HEK293 (cell line): ENCODE data around the gene IL1RAP.

ENCODE experiments used
- CTCF ChIA-PET: fragments of 350-600 bp; formaldehyde crosslinking; extraction: SDS; loops from one replicate; lab custom pipeline; 2021; ENCODE audit warnings: antibody characterized with exemption; lab: Yijun Ruan, JAX
- POLR2A ChIA-PET: fragments of 300-600 bp; formaldehyde crosslinking; extraction: SDS; loops from one replicate; lab custom pipeline; 2020; ENCODE audit warnings: antibody characterized with exemption, inconsistent platforms; lab: Yijun Ruan, JAX
- H3K27ac ChIP-seq: fragments of 200-500 bp; sonication (Bioruptor generic); 2 replicates; pipeline ENCODE4 v1.5.1; 2014; ENCODE audit warnings: low read depth, low read length, control low read depth, inconsistent platforms; ENCODE audit errors: extremely low read depth
- H3K36me3 ChIP-seq, 2 experiments: fragments of 200-500 bp in 1 of 2; sonication (Bioruptor generic) in 1 of 2; 1 replicate in 1 of 2; 2 replicates in 1 of 2; pipeline ENCODE4 v1.5.1; 2014 to 2017; ENCODE audit warnings: inconsistent platforms in 2 of 2, low read length in 2 of 2; ENCODE audit not compliant: control insufficient read depth in 2 of 2, insufficient read depth in 1 of 2
- H3K4me1 ChIP-seq: fragments of 200-500 bp; sonication (Bioruptor generic); 2 replicates; pipeline ENCODE4 v1.5.1; 2014; ENCODE audit warnings: mild to moderate bottlenecking, low read length, inconsistent platforms; ENCODE audit not compliant: control insufficient read depth, insufficient read depth
- H3K4me3 ChIP-seq: 2 replicates; pipeline ENCODE4 v1.5.1; 2011; ENCODE audit warnings: low read depth, mild to moderate bottlenecking, control low read depth, low read length, moderate library complexity
- H3K9me3 ChIP-seq: fragments of 200-500 bp; sonication (Bioruptor generic); 2 replicates; pipeline ENCODE4 v1.5.1; 2014; ENCODE audit warnings: low read depth, low read length, inconsistent platforms; ENCODE audit not compliant: control insufficient read depth, insufficient read depth
- HIC1 ChIP-seq: fragments of 450-650 bp; formaldehyde crosslinking; IDR thresholded peaks from 2 replicates; pipeline ENCODE4 v1.5.1; 2016; ENCODE audit warnings: missing biosample characterization, missing genetic modification characterization
- OVOL3 ChIP-seq: fragments of 450-650 bp; formaldehyde crosslinking; IDR thresholded peaks from 2 replicates; pipeline ENCODE4 v1.5.1; 2016; ENCODE audit warnings: missing biosample characterization, missing genetic modification characterization
- SP2 ChIP-seq: fragments of 450-650 bp; formaldehyde crosslinking; IDR thresholded peaks from 2 replicates; pipeline ENCODE4 v1.5.1; 2016; ENCODE audit warnings: missing biosample characterization, missing genetic modification characterization
- TRIM28 ChIP-seq: IDR thresholded peaks from 2 replicates; pipeline ENCODE4 v1.6.1; 2011; ENCODE audit warnings: low read length, control low read depth, borderline replicate concordance
- ZNF10 ChIP-seq: fragments of 450-650 bp; formaldehyde crosslinking; IDR thresholded peaks from 2 replicates; pipeline ENCODE4 v1.5.1; 2017; ENCODE audit warnings: missing biosample characterization, missing genetic modification characterization
- ZNF157 ChIP-seq: fragments of 450-650 bp; formaldehyde crosslinking; IDR thresholded peaks from 2 replicates; pipeline ENCODE4 v1.5.1; 2016; ENCODE audit warnings: missing biosample characterization, missing genetic modification characterization
- ZNF202 ChIP-seq: fragments of 450-650 bp; formaldehyde crosslinking; IDR thresholded peaks from 2 replicates; pipeline ENCODE4 v1.5.1; 2016; ENCODE audit warnings: missing biosample characterization, missing genetic modification characterization, borderline replicate concordance
- ZNF223 ChIP-seq: fragments of 450-650 bp; formaldehyde crosslinking; IDR thresholded peaks from 2 replicates; pipeline ENCODE4 v1.5.1; 2016; ENCODE audit warnings: missing biosample characterization, missing genetic modification characterization
- ZNF501 ChIP-seq: fragments of 450-650 bp; formaldehyde crosslinking; IDR thresholded peaks from 2 replicates; pipeline ENCODE4 v1.5.1; 2016; ENCODE audit warnings: missing biosample characterization, missing genetic modification characterization
- ZNF513 ChIP-seq: fragments of 450-650 bp; IDR thresholded peaks from 2 replicates; pipeline ENCODE4 v1.5.1; 2018; ENCODE audit warnings: missing biosample characterization, missing genetic modification characterization
- ZNF544 ChIP-seq: fragments of 450-650 bp; formaldehyde crosslinking; IDR thresholded peaks from 2 replicates; pipeline ENCODE4 v1.5.0; 2017; ENCODE audit warnings: missing biosample characterization, missing genetic modification characterization
- ZNF837 ChIP-seq: fragments of 450-650 bp; formaldehyde crosslinking; IDR thresholded peaks from 2 replicates; pipeline ENCODE4 v1.5.1; 2016; ENCODE audit warnings: missing biosample characterization, missing genetic modification characterization
- TF ChIP-seq, protein P1 (sequence below): fragments of 450-650 bp; formaldehyde crosslinking; IDR thresholded peaks from 2 replicates; pipeline ENCODE4 v1.5.1; 2016; ENCODE audit warnings: missing biosample characterization, missing genetic modification characterization
- TF ChIP-seq, protein P2 (sequence below): fragments of 450-650 bp; formaldehyde crosslinking; IDR thresholded peaks from 2 replicates; pipeline ENCODE4 v1.5.1; 2016; ENCODE audit warnings: missing biosample characterization, missing genetic modification characterization
- TF ChIP-seq, protein P3 (sequence below): fragments of 450-650 bp; formaldehyde crosslinking; IDR thresholded peaks from 2 replicates; pipeline ENCODE4 v1.5.1; 2017; ENCODE audit warnings: missing biosample characterization, missing genetic modification characterization
- TF ChIP-seq, protein P4 (sequence below): fragments of 450-650 bp; formaldehyde crosslinking; IDR thresholded peaks from 2 replicates; pipeline ENCODE4 v1.5.1; 2016; ENCODE audit warnings: missing biosample characterization, missing genetic modification characterization

The IL1RAP gene

GRCh38 chr3:190531406-190531805, 17.5 kb downstream of the IL1RAP start:
- H3K9me3 ChIP-seq = no peaks in the 10 kb centered on the region
- no peak for TF ChIP-seq ZNF10 (tag by site-specific recombination)
- no peak for TF ChIP-seq ZNF157
- TF ChIP-seq, protein P1, sequence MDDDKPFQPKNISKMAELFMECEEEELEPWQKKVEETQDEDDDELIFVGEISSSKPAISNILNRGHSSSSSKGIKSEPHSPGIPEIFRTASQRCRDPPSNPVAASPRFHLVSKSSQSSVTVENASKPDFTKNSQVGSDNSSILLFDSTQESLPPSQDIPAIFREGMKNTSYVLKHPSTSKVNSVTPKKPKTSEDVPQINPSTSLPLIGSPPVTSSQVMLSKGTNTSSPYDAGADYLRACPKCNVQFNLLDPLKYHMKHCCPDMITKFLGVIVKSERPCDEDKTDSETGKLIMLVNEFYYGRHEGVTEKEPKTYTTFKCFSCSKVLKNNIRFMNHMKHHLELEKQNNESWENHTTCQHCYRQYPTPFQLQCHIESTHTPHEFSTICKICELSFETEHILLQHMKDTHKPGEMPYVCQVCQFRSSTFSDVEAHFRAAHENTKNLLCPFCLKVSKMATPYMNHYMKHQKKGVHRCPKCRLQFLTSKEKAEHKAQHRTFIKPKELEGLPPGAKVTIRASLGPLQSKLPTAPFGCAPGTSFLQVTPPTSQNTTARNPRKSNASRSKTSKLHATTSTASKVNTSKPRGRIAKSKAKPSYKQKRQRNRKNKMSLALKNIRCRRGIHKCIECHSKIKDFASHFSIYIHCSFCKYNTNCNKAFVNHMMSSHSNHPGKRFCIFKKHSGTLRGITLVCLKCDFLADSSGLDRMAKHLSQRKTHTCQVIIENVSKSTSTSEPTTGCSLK (tag by site-specific recombination) = no peak
- TF ChIP-seq, protein P2, sequence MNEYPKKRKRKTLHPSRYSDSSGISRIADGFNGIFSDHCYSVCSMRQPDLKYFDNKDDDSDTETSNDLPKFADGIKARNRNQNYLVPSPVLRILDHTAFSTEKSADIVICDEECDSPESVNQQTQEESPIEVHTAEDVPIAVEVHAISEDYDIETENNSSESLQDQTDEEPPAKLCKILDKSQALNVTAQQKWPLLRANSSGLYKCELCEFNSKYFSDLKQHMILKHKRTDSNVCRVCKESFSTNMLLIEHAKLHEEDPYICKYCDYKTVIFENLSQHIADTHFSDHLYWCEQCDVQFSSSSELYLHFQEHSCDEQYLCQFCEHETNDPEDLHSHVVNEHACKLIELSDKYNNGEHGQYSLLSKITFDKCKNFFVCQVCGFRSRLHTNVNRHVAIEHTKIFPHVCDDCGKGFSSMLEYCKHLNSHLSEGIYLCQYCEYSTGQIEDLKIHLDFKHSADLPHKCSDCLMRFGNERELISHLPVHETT (tag by site-specific recombination) = no peak
- no peak for TF ChIP-seq TRIM28
- TF ChIP-seq ZNF223 (tag by site-specific recombination) = no peak
- no peak for TF ChIP-seq ZNF544 (tag by site-specific recombination)
- TF ChIP-seq, protein P3, sequence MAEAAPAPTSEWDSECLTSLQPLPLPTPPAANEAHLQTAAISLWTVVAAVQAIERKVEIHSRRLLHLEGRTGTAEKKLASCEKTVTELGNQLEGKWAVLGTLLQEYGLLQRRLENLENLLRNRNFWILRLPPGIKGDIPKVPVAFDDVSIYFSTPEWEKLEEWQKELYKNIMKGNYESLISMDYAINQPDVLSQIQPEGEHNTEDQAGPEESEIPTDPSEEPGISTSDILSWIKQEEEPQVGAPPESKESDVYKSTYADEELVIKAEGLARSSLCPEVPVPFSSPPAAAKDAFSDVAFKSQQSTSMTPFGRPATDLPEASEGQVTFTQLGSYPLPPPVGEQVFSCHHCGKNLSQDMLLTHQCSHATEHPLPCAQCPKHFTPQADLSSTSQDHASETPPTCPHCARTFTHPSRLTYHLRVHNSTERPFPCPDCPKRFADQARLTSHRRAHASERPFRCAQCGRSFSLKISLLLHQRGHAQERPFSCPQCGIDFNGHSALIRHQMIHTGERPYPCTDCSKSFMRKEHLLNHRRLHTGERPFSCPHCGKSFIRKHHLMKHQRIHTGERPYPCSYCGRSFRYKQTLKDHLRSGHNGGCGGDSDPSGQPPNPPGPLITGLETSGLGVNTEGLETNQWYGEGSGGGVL = no peak
- no peak for TF ChIP-seq OVOL3
- TF ChIP-seq ZNF513 (tag by site-specific recombination) = no peak
- TF ChIP-seq, protein P4, sequence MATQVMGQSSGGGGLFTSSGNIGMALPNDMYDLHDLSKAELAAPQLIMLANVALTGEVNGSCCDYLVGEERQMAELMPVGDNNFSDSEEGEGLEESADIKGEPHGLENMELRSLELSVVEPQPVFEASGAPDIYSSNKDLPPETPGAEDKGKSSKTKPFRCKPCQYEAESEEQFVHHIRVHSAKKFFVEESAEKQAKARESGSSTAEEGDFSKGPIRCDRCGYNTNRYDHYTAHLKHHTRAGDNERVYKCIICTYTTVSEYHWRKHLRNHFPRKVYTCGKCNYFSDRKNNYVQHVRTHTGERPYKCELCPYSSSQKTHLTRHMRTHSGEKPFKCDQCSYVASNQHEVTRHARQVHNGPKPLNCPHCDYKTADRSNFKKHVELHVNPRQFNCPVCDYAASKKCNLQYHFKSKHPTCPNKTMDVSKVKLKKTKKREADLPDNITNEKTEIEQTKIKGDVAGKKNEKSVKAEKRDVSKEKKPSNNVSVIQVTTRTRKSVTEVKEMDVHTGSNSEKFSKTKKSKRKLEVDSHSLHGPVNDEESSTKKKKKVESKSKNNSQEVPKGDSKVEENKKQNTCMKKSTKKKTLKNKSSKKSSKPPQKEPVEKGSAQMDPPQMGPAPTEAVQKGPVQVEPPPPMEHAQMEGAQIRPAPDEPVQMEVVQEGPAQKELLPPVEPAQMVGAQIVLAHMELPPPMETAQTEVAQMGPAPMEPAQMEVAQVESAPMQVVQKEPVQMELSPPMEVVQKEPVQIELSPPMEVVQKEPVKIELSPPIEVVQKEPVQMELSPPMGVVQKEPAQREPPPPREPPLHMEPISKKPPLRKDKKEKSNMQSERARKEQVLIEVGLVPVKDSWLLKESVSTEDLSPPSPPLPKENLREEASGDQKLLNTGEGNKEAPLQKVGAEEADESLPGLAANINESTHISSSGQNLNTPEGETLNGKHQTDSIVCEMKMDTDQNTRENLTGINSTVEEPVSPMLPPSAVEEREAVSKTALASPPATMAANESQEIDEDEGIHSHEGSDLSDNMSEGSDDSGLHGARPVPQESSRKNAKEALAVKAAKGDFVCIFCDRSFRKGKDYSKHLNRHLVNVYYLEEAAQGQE (tag by site-specific recombination) = no peak
- TF ChIP-seq ZNF501 (tag by site-specific recombination) = no peak
- no peak for TF ChIP-seq SP2 (tag by site-specific recombination)
- TF ChIP-seq ZNF202 = no peak
- no peak for TF ChIP-seq ZNF837
- TF ChIP-seq, all 188 proteins: peak for 0
- ChIA-PET POLR2A (interaction anchor here (0.7 kb wide), 1 partner anchor 568 kb away, joined by 5 read pairs; no protein-coding TSS in a partner anchor), CTCF (interaction anchor here (0.6 to 0.8 kb wide), 2 partner anchors 87 to 511 kb away, joined by 4 to 5 read pairs; no protein-coding TSS in a partner anchor)
- Histone ChIP-seq H3K27ac (no peak overlapping the region), H3K4me3 (no peak overlapping the region), H3K4me1 (0 out of 2 replicates have a peak, but pooled peaks cover 2% of the 10 kb centered on the region), H3K36me3 (no peaks in the 10 kb centered on the region)

DNA sequence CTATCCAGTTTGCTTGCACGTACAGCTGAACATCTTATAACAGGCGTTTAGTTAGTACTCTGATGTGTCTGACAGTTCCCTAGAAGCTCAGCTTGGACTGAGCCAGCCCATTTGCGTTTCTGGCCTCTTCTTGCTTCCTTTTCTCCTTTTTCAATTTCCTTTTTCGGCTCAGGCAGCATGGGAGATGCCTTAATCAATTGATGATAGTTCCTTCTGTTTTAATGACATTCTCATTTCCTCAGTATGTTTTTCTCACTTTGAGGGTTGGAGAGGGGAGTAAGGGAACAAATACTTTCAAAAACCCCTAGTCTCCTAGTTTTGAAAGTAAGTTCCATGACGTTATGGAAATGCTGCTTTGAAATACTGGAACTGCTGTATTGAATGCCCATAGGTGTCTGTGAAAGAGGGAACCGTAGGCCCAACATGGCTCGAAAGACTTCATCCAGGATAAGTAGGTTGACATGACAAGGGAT, 18.9 kb downstream of the IL1RAP start:
- H3K36me3 ChIP-seq = no peaks in the 10 kb centered on the region
- no peaks in the 10 kb centered on the region for H3K4me1 ChIP-seq
- TF ChIP-seq HIC1 (tag by site-specific recombination) = no peak
- ChIA-PET CTCF (interaction anchor here (0.9 kb wide), 1 partner anchor 14 kb away, joined by 4 read pairs; no protein-coding TSS in a partner anchor), POLR2A (no interaction called here)
- no peak overlapping the region for H3K27ac ChIP-seq
- H3K4me3 ChIP-seq = no peak overlapping the region
- H3K9me3 ChIP-seq = no peaks in the 10 kb centered on the region
